Stimulated activated CD8-positive, alpha-beta memory T cell treated with anti-CD3 and anti-CD28 coated beads, Interleukin-4, amount 100 ng/mL, for 1 hour (primary cell): ENCODE data around the gene TASOR2.
A peak's percentile ranks its signal among the peaks of the same experiment; 100 is the strongest.

Experiments
- DNase-seq, 2 donors: peaks; one replicate each; pipeline ENCODE4 v3.0.0-alpha.2; 2020; ENCODE audit warnings: low read depth in 2 of 2, low spot score in 1 of 2

TASOR2 gene

DNA sequence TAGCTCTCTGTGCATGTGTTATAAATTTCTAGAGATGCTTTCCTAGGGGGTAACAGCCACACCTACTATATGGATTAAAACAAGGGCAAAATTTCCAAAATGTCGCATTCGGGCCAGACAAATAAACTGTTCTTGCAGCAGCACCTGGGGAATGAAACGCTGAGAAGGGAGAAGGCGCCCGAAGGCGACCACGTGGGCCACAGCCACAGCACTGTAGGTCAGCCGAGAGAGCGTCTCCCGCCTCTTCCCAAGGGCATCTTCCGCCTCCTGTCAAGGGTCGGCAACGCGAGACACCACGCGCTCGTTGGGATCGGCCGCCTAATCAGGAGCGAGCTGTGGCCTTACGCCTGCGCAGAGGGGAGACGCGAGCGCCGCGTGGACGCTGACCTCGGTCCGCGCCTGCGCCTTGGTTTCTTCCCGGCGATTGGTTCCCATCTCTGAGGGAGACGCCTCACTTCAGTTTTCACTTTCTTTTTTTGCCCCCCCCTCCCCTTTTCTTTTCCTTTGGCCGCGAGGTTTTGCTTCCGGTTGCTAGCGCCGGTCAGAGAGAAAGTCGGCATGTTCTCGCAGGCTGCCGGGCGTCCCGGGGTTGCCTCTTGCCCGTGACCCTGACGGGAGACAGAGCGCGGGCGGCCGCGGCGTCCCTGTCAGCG, at the start of gene TASOR2:
TSS of gene TASOR2 (plus strand) at position 521 of the 653 bp plus-strand sequence. CDS start 35,805 bp downstream, outside the sequence.
- DNase-seq = peak; percentile 94 to 95

DNA sequence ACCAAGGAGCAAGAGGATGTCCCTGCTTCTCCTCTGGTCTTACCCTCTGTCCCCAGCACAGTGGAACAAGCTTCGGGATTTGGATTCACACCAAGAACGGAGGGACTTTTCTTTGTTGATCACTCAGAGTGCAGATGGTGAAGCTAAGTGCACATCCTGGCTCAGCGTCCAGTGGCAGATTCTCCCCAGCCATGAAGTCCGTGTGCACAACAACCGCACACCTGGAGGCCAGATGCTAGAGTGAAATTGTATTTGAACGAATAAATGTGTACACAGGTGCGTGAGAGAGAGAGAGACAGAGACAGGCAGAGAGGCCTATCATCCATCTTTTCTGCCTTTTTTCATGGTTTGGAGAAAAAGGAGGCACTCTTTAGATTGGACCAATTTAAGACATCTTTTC, 49.7 kb upstream of the TASOR2 start:
- no peak for DNase-seq

- DNase-seq = no peak
These were observed 46.1 kb upstream of the TASOR2 start for GRCh38 chr10:5638494-5638893.

GRCh38 chr10:5639066-5639465, 45.6 kb upstream of the TASOR2 start:
- DNase-seq = no peak

DNA sequence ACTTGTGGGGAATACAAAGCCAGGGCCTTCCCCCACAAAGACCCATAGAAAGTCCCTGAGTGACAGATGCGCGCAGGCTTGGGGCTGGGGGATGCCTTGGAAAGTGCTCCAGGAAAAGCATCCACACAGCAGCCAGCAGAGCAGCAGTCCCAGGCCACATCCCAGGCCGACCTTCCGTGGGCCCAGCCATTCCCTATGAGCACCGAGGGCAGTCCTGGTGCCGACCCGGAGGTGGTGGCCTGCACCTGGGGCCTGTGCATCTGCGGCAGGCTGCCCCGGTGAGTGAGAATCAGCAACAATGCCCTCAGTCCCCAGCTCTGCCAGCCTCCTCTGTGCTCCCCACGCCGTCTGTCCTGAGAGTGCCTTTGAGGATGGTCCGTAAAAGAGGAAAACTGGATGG, 44.6 kb upstream of the TASOR2 start:
- no peak for DNase-seq

- DNase-seq = no peak
These were observed 44.1 kb upstream of the TASOR2 start for GRCh38 chr10:5640501-5640900.

- DNase-seq = no peak
These were observed 43.1 kb upstream of the TASOR2 start for GRCh38 chr10:5641501-5641900.

DNA sequence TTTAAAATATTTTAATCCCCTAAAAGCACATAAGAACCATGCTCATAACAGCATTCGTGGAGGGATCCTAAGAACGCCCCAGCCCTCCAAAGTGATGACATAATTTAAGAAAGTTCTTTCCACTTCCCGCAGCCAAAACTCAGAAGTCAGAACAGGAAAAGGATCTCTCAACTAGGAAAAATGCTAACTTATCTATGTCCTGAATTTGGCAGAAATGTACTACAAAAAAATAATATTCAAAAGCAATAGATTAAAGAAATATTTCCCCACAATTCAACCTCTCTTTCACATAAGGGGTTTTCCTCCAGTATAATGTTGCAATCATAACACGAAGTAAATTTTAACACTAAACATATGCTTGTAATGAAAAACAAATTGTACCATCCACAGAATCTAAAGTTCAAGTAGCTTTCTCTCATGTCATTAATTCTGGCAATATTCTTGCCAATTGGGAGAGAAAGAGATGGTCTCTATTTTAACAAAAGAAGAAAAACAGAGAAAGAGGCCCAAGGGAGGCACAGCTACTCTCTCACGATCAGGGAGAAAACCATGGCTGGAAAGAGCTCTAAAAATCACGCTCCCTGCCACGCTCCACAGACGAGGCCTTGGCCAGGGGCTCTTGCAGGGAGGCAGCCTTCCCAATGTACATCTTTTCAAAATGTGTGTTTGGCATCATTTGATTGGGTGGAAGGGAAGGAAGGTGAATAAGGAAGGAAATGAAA, 41.1 kb upstream of the TASOR2 start:
- no peak for DNase-seq

GRCh38 chr10:5644930-5645329, 39.7 kb upstream of the TASOR2 start:
- no peak for DNase-seq

- no peak for DNase-seq
These were observed 39.3 kb upstream of the TASOR2 start for GRCh38 chr10:5645375-5645774.

GRCh38 chr10:5645944-5646617, 38.6 kb upstream of the TASOR2 start:
- DNase-seq = no peak

- no peak for DNase-seq
These were observed 37.0 kb upstream of the TASOR2 start for GRCh38 chr10:5647507-5648240.

- DNase-seq = no peak
These were observed 35.9 kb upstream of the TASOR2 start for GRCh38 chr10:5648494-5649457.

GRCh38 chr10:5649746-5650145, 34.9 kb upstream of the TASOR2 start:
- DNase-seq = no peak

GRCh38 chr10:5650664-5651387, 33.8 kb upstream of the TASOR2 start:
- DNase-seq = no peak

GRCh38 chr10:5651388-5651764, 33.3 kb upstream of the TASOR2 start:
- no peak for DNase-seq

GRCh38 chr10:5652746-5653145, 31.9 kb upstream of the TASOR2 start:
- no peak for DNase-seq

DNA sequence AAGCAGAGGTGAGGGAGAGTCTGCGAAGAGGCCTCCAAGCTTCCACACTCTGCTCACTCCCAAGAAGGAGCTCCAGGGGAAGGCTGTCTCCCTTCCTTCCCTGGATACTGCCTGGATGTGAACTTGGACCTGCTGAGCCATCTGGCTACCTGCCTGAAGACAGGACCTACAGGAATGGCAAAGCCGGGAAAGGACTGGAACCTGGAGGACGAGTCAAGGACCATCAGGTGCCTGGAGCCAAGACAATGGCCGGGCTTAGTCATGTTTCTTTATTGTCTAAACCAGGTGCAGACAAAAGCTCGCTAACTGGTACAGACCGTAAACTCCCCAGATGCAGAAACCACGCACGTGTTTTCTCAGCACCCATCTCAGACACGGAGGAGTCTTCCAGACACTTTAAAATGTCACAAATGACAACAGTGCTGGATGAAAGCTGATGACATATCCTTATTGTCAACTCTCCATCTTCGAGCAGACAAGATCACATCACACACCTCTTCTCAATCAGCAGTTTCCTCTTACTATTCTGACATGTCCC, 30.4 kb upstream of the TASOR2 start:
- no peak for DNase-seq

DNA sequence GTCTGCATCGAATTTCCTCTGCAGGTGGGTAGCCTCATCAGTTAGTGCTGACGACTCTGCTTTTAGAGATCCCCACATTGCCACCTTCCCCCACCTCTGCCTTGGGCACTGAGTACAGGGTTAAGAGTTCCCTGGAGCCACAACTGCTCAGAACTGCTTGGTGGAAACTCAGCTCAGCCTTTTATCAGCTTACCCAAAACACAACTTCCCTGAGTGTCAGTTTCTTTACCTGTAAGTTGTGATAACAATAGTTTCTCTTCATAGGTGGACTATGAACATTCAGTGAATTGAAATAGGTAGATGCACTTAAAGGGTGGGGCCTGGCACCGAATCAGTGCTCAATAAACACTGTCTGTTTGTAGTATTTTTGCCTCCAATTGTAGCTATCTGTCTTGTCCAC, 29.5 kb upstream of the TASOR2 start:
- no peak for DNase-seq
